Cardiac muscle cell (in vitro differentiated cells and primary cell): ENCODE results near the gene TBX6. TPM values are rescaled to one million over a fixed set of nuclear protein-coding genes. Genes with fewer than 3 reads are reported as not detected.

ENCODE experiments used
- DNase-seq, 2 donors: peaks; one replicate each; pipeline versions ENCODE4 v3.0.0 to v3.0.0-alpha.2; 2010 to 2017; ENCODE audit warnings: low read depth in 1 of 2, low spot score in 1 of 2
- H3K27ac ChIP-seq: fragments of 200-600 bp; sonication (generic); 2 replicates; pipeline ENCODE4 v1.5.1; 2016
- H3K27me3 ChIP-seq: fragments of 200-600 bp; sonication (generic); 2 replicates; pipeline ENCODE4 v1.6.0; 2016; ENCODE audit warnings: control low read depth
- H3K36me3 ChIP-seq: fragments of 200-600 bp; sonication (generic); 2 replicates; pipeline ENCODE4 v1.5.1; 2016; ENCODE audit warnings: control low read depth
- H3K4me1 ChIP-seq: fragments of 200-600 bp; sonication (generic); 2 replicates; pipeline ENCODE4 v1.8.1; 2017; ENCODE audit warnings: low read depth, mild to moderate bottlenecking, mixed run types
- H3K4me3 ChIP-seq: fragments of 200-600 bp; sonication (generic); 2 replicates; pipeline ENCODE4 v1.5.1; 2016; ENCODE audit warnings: mild to moderate bottlenecking
- H3K9me3 ChIP-seq: fragments of 200-600 bp; sonication (generic); 2 replicates; pipeline ENCODE4 v1.5.1; 2017; ENCODE audit warnings: low read depth, mild to moderate bottlenecking, control low read depth
- CTCF ChIP-seq: IDR thresholded peaks from 2 replicates; pipeline ENCODE4 v1.5.1; 2012; ENCODE audit warnings: low read depth, mild to moderate bottlenecking, low read length
- polyA plus RNA-seq: library from polyadenylated mRNA; unstranded; fragments of >200 nt; fragmentation: Nextera tagmentation; extraction: Ambion mirVana; gene quantifications from 2 replicates; pipeline ENCODE4 v1.2.1, GENCODE V29; 2016
- total RNA-seq: library from RNA; depleted of rRNA; stranded (reverse); fragments of >200 nt; gene quantifications from 2 replicates; pipeline ENCODE4 v1.2.3, GENCODE V29; 2016

Gene TBX6
- total and polyA plus RNA-seq, 2 experiments from 2014 or later = 2.2 to 5.0 TPM

DNA sequence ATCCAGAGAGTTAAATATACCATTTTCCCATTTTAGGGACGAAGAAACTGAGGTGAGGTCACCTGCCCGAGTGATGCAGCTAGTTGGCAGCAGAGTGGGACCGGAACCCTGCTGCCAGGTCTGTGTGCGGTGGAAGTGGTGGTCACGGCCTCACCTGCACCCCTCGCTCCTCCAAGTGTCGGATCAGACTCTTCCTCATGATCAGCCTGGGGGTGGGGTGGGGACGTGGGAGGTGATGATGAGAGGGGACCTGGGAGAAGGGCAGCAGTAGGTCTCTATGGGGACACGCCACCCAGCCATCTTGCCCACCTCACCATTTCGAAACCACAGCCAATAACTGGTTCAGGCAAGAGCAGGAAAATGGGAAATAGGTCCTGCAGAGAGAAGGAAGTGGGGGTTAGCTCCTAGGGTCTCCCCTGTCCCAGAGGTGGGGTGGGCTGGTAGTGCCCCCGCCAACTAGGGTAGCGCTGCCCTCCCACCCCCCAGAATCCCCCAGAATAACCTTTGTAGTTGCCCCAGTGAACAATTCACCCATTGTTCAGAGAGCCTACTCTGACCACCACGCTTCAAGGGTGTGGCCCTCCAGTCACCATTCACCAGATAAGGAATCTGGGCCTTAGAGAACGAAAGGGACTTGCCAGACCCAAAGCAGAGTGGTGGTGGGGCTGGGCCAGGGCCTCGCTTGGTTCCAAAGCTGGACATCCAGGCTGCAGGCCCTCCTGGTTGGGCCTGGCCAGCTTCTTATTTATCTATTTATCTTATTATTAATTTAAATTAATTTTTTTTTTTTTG, 16.5 kb upstream of the TBX6 start:
- no peak for DNase-seq
- Histone ChIP-seq H3K36me3 (peaks cover 2% of the 10 kb centered on the region), H3K4me3 (no peak overlapping the region), H3K9me3 (no peaks in the 10 kb centered on the region), H3K4me1 (no peaks in the 10 kb centered on the region), H3K27ac (no peak overlapping the region), H3K27me3 (no peaks in the 10 kb centered on the region)
- no peak for TF ChIP-seq CTCF

- Histone ChIP-seq H3K4me1 (no peaks in the 10 kb centered on the region), H3K9me3 (no peaks in the 10 kb centered on the region), H3K4me3 (no peak overlapping the region), H3K27me3 (no peaks in the 10 kb centered on the region), H3K36me3 (peaks cover 2% of the 10 kb centered on the region), H3K27ac (no peak overlapping the region)
- no peak for DNase-seq
- TF ChIP-seq CTCF = no peak
Measured at GRCh38 chr16:30104492-30104891, 12.8 kb upstream of the TBX6 start.

DNA sequence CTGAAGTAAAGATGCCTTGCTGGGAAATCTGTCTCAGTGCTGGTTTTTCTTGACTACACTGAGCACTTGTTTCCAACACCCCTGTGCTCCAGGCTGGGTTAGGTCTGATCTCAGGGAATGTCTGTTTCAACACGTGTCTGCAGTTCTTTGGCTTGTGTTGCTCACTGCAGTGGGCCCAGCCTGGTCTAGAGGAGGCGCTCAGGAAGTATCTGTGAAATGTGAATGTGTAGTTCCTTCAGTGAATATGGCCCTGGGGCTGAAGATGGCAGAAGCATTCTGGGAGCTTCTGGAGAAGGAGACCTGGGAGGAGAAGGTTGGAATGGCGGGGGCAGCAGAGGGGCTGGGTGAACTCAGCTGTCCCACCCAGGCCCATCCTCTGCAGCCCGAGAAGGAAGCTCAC, 12.4 kb upstream of the TBX6 start:
- no peak overlapping the region for H3K27ac ChIP-seq
- H3K4me3 ChIP-seq = no peak overlapping the region
- no peak for TF ChIP-seq CTCF
- H3K36me3 ChIP-seq = peaks cover 2% of the 10 kb centered on the region
- DNase-seq = no peak
- no peaks in the 10 kb centered on the region for H3K9me3 ChIP-seq
- H3K27me3 ChIP-seq = no peaks in the 10 kb centered on the region
- H3K4me1 ChIP-seq = no peaks in the 10 kb centered on the region

GRCh38 chr16:30096862-30097563, 5.3 kb upstream of the TBX6 start:
- no peaks in the 10 kb centered on the region for H3K36me3 ChIP-seq
- no peak for TF ChIP-seq CTCF
- no peaks in the 10 kb centered on the region for H3K27me3 ChIP-seq
- peak overlapping the region; percentile 61 for H3K27ac ChIP-seq
- peaks cover 5% of the 10 kb centered on the region for H3K4me1 ChIP-seq
- H3K4me3 ChIP-seq = no peak overlapping the region
- no peaks in the 10 kb centered on the region for H3K9me3 ChIP-seq
- DNase-seq = no peak

GRCh38 chr16:30096105-30096861, 4.6 kb upstream of the TBX6 start, which contains the start of gene YPEL3:
Gene YPEL3, minus strand, starts transcription at chr16:30096213. Its CDS starts 731 bp downstream, at chr16:30095482.
- H3K4me3 ChIP-seq = peak within 1 kb of the TSS; percentile 37
- H3K27me3 ChIP-seq = no peaks in the 10 kb centered on the region
- H3K27ac ChIP-seq = peak within 1 kb of the TSS; percentile 81
- no peak for TF ChIP-seq CTCF
- DNase-seq = peak; percentile 91 to 95
- H3K4me1 ChIP-seq = peaks cover 5% of the 10 kb centered on the region
- no peaks in the 10 kb centered on the region for H3K36me3 ChIP-seq
- H3K9me3 ChIP-seq = no peaks in the 10 kb centered on the region
